ENCODE data around the gene CNTNAP2.

The CNTNAP2 gene

GRCh38 chr7:147276106-147276505 is 1159.5 kb downstream of the CNTNAP2 start:
- Histone ChIP-seq H3K9ac (ENCODE audit: low read depth, low read length) (no peak overlapping the region), H4K20me1 (ENCODE audit: insufficient read depth, low read length) (no peaks in the 10 kb centered on the region), H3K36me3 (ENCODE audit: insufficient read depth, low read length) (no peaks in the 10 kb centered on the region), H3K27ac (ENCODE audit: low read length) (no peak overlapping the region), H3K4me3 (ENCODE audit: low read depth in 1 of 2, low read length in 2 of 2) (no peak overlapping the region), H3K9me3 (ENCODE audit: insufficient read depth, low read length, severe bottlenecking) (no peaks in the 10 kb centered on the region), H3K4me2 (ENCODE audit: insufficient read depth, low read length) (no peak overlapping the region), H3K4me1 (ENCODE audit: insufficient read depth, low read length) (no peaks in the 10 kb centered on the region), H2AFZ (ENCODE audit: low read depth, low read length) (no peak overlapping the region), H3K79me2 (ENCODE audit: insufficient read depth, low read length) (no peaks in the 10 kb centered on the region), H3K27me3 (ENCODE audit: insufficient read depth, low read length, poor library complexity) (no peaks in the 10 kb centered on the region)
- ATAC-seq (ENCODE audit: insufficient read depth, low read depth) (no peak), DNase-seq (no peak)
- TF ChIP-seq CTCF (IDR thresholded peaks at IDR 0.05; ENCODE audit: borderline replicate concordance, extremely low read depth, low read length, poor library complexity, severe bottlenecking), result no peak
- no peak for TF ChIP-seq EZH2 (IDR thresholded peaks at IDR 0.05; ENCODE audit: borderline replicate concordance, low read depth, low read length, severe bottlenecking)

- no peaks in the 10 kb centered on the region for H4K20me1 ChIP-seq (ENCODE audit: insufficient read depth, low read length)
- H3K9ac ChIP-seq (ENCODE audit: low read depth, low read length), result no peak overlapping the region
- no peaks in the 10 kb centered on the region for H3K9me3 ChIP-seq (ENCODE audit: insufficient read depth, low read length, severe bottlenecking)
- ATAC-seq (ENCODE audit: insufficient read depth, low read depth) (no peak), DNase-seq (no peak)
- H3K27ac ChIP-seq (ENCODE audit: low read length), result no peak overlapping the region
- H3K36me3 ChIP-seq (ENCODE audit: insufficient read depth, low read length), result no peaks in the 10 kb centered on the region
- no peak overlapping the region for H3K4me3 ChIP-seq (ENCODE audit: low read depth in 1 of 2, low read length in 2 of 2)
- no peaks in the 10 kb centered on the region for H3K4me1 ChIP-seq (ENCODE audit: insufficient read depth, low read length)
- no peaks in the 10 kb centered on the region for H3K27me3 ChIP-seq (ENCODE audit: insufficient read depth, low read length, poor library complexity)
- TF ChIP-seq EZH2 (IDR thresholded peaks at IDR 0.05; ENCODE audit: borderline replicate concordance, low read depth, low read length, severe bottlenecking) (no peak), CTCF (IDR thresholded peaks at IDR 0.05; ENCODE audit: borderline replicate concordance, extremely low read depth, low read length, poor library complexity, severe bottlenecking) (no peak)
- H3K4me2 ChIP-seq (ENCODE audit: insufficient read depth, low read length), result no peak overlapping the region
- H2AFZ ChIP-seq (ENCODE audit: low read depth, low read length), result no peak overlapping the region
- no peaks in the 10 kb centered on the region for H3K79me2 ChIP-seq (ENCODE audit: insufficient read depth, low read length)
Measured at GRCh38 chr7:147276783-147277370, 1160.3 kb downstream of the CNTNAP2 start.

- no peak for DNase-seq
- Histone ChIP-seq H4K20me1 (ENCODE audit: insufficient read depth, low read length) (no peaks in the 10 kb centered on the region), H3K9me3 (ENCODE audit: insufficient read depth, low read length, severe bottlenecking) (no peaks in the 10 kb centered on the region), H3K4me3 (ENCODE audit: low read depth in 1 of 2, low read length in 2 of 2) (no peak overlapping the region), H3K4me1 (ENCODE audit: insufficient read depth, low read length) (no peaks in the 10 kb centered on the region), H3K9ac (ENCODE audit: low read depth, low read length) (no peak overlapping the region), H3K36me3 (ENCODE audit: insufficient read depth, low read length) (no peaks in the 10 kb centered on the region), H3K27ac (ENCODE audit: low read length) (no peak overlapping the region), H2AFZ (ENCODE audit: low read depth, low read length) (no peak overlapping the region), H3K4me2 (ENCODE audit: insufficient read depth, low read length) (no peak overlapping the region), H3K27me3 (ENCODE audit: insufficient read depth, low read length, poor library complexity) (no peaks in the 10 kb centered on the region), H3K79me2 (ENCODE audit: insufficient read depth, low read length) (no peaks in the 10 kb centered on the region)
- ATAC-seq (ENCODE audit: insufficient read depth, low read depth), result no peak
- TF ChIP-seq CTCF (IDR thresholded peaks at IDR 0.05; ENCODE audit: borderline replicate concordance, extremely low read depth, low read length, poor library complexity, severe bottlenecking), result no peak
- no peak for TF ChIP-seq EZH2 (IDR thresholded peaks at IDR 0.05; ENCODE audit: borderline replicate concordance, low read depth, low read length, severe bottlenecking)
Measured at GRCh38 chr7:147279514-147279913, 1162.9 kb downstream of the CNTNAP2 start.
